Progenitor cell of endocrine pancreas (in vitro differentiated cells): ENCODE measurements around the gene ZDHHC11B. TPM values are rescaled to one million over a fixed set of nuclear protein-coding genes. Genes with fewer than 3 reads are reported as not detected.

Source experiments
- DNase-seq: peaks from one replicate; pipeline ENCODE4 v3.0.0; 2021; ENCODE audit warnings: low spot score; ENCODE audit not compliant: unreplicated experiment
- H3K27ac Mint-ChIP-seq: 2 replicates; pipeline ENCODE4 v1.8.0; 2021; ENCODE audit warnings: mild to moderate bottlenecking, moderate library complexity, mixed read lengths
- H3K27me3 Mint-ChIP-seq: 2 replicates; pipeline ENCODE4 v1.8.0; 2021; ENCODE audit warnings: mixed read lengths
- H3K36me3 Mint-ChIP-seq: 2 replicates; pipeline ENCODE4 v1.8.0; 2022; ENCODE audit warnings: mixed read lengths; ENCODE audit not compliant: insufficient read depth
- H3K4me1 Mint-ChIP-seq: 2 replicates; pipeline ENCODE4 v1.8.0; 2021; ENCODE audit warnings: low read depth, mixed read lengths
- H3K4me3 Mint-ChIP-seq: 2 replicates; pipeline ENCODE4 v1.8.0; 2021; ENCODE audit warnings: low read depth, mild to moderate bottlenecking, moderate library complexity, mixed read lengths
- H3K9me3 Mint-ChIP-seq: 2 replicates; pipeline ENCODE4 v1.8.0; 2021; ENCODE audit warnings: low read depth, mixed read lengths
- CTCF ChIP-seq: fragments of 200-600 bp; sonication (generic); IDR thresholded peaks from one replicate; pipeline ENCODE4 v1.5.0; 2021; ENCODE audit warnings: antibody characterized with exemption, mild to moderate bottlenecking; ENCODE audit not compliant: unreplicated experiment
- total RNA-seq: library from RNA; stranded (reverse); gene quantifications from 2 replicates; pipeline ENCODE4 v1.2.1, GENCODE V29; 2021

Gene ZDHHC11B
- total RNA-seq, 1 donor from 2014 or later, result 8.7 TPM

- Mint-ChIP-seq H3K9me3 (no peaks in the 10 kb centered on the region), H3K4me3 (no peak overlapping the region), H3K27ac (no peak overlapping the region), H3K27me3 (no peaks in the 10 kb centered on the region), H3K36me3 (peaks cover 5% of the 10 kb centered on the region), H3K4me1 (peaks cover 7% of the 10 kb centered on the region)
- TF ChIP-seq CTCF, result no peak
- DNase-seq, result no peak
These were observed 113.9 kb downstream of the ZDHHC11B start for GRCh38 chr5:670396-671270.

- DNase-seq, result no peak
- H3K4me1 Mint-ChIP-seq, result peaks cover 7% of the 10 kb centered on the region
- peaks cover 5% of the 10 kb centered on the region for H3K36me3 Mint-ChIP-seq
- H3K9me3 Mint-ChIP-seq, result no peaks in the 10 kb centered on the region
- no peak overlapping the region for H3K4me3 Mint-ChIP-seq
- TF ChIP-seq CTCF, result no peak
- no peaks in the 10 kb centered on the region for H3K27me3 Mint-ChIP-seq
- H3K27ac Mint-ChIP-seq, result no peak overlapping the region
These were observed 114.6 kb downstream of the ZDHHC11B start for GRCh38 chr5:669842-670395.

- H3K27me3 Mint-ChIP-seq, result no peaks in the 10 kb centered on the region
- no peaks in the 10 kb centered on the region for H3K9me3 Mint-ChIP-seq
- no peak overlapping the region for H3K4me3 Mint-ChIP-seq
- no peak for DNase-seq
- peaks cover 6% of the 10 kb centered on the region for H3K36me3 Mint-ChIP-seq
- TF ChIP-seq CTCF, result peak; percentile 62
- H3K4me1 Mint-ChIP-seq, result peaks cover 7% of the 10 kb centered on the region
- H3K27ac Mint-ChIP-seq, result no peak overlapping the region
These were observed 115.3 kb downstream of the ZDHHC11B start for GRCh38 chr5:669111-669841.

GRCh38 chr5:668283-668995, 116.1 kb downstream of the ZDHHC11B start:
- no peak overlapping the region for H3K27ac Mint-ChIP-seq
- no peaks in the 10 kb centered on the region for H3K9me3 Mint-ChIP-seq
- H3K27me3 Mint-ChIP-seq, result no peaks in the 10 kb centered on the region
- H3K4me3 Mint-ChIP-seq, result no peak overlapping the region
- peaks cover 9% of the 10 kb centered on the region for H3K36me3 Mint-ChIP-seq
- peaks cover 7% of the 10 kb centered on the region for H3K4me1 Mint-ChIP-seq
- DNase-seq, result no peak
- TF ChIP-seq CTCF, result no peak
